ENCODE results near the gene BANF1. TPM values are rescaled to one million over a fixed set of nuclear protein-coding genes. Genes with fewer than 3 reads are reported as not detected.

The BANF1 gene
- total and polyA plus RNA-seq, 2 of the 13 experiments (the other 11 are each of a cell fraction or from before 2014, with no cell fraction given) = 40.5 to 86.5 TPM

GRCh38 chr11:66045177-66045639 is 42.9 kb downstream of the BANF1 start (continued):
- no peak for TF ChIP-seq NRL (CRISPR knock-in tag; IDR thresholded peaks at IDR 0.05; ENCODE audit: borderline replicate concordance)
- no peak for TF ChIP-seq ZNF549 (CRISPR knock-in tag; IDR thresholded peaks at IDR 0.05)
- TF ChIP-seq HNRNPL (IDR thresholded peaks at IDR 0.05; ENCODE audit: low read depth, low read length) = 0 out of 2 replicates have a peak, but pooled peaks have one; percentile 63
- no peak for TF ChIP-seq NCOR1 (IDR thresholded peaks at IDR 0.05; ENCODE audit: borderline replicate concordance, low read length)
- no peak for TF ChIP-seq NPAS2 (CRISPR knock-in tag; IDR thresholded peaks at IDR 0.05; ENCODE audit: borderline replicate concordance)
- no peak for TF ChIP-seq ZNF331 (CRISPR knock-in tag; IDR thresholded peaks at IDR 0.05)
- TF ChIP-seq ZNF776 (CRISPR knock-in tag; IDR thresholded peaks at IDR 0.05) = no peak
- TF ChIP-seq RBM22 (optimal IDR thresholded peaks at IDR 0.05; ENCODE audit: low read length) = no peak
- TF ChIP-seq FOXK2 (IDR thresholded peaks at IDR 0.05) = no peak
- no peak for TF ChIP-seq TARDBP (CRISPR knock-in tag; IDR thresholded peaks at IDR 0.05)
- TF ChIP-seq KAT8 (CRISPR knock-in tag; IDR thresholded peaks at IDR 0.05) = peak; percentile 49; the same call in 1 of the 2 replicates
- TF ChIP-seq AKAP8 (CRISPR knock-in tag; IDR thresholded peaks at IDR 0.05) = no peak

GRCh38 chr11:66046901-66047300 is 44.6 kb downstream of the BANF1 start:
- ChIA-PET CTCF (ENCODE audit: low intra/inter-chr PET ratio, low total read pairs) (no interaction called here), POLR2A (no interaction called here)
- intact Hi-C loops (cut with micrococcal nuclease; ENCODE audit: unreplicated experiment) = no loop called here
- in situ Hi-C loops (cut with HindIII; ENCODE audit: extremely low pct_ligation_motif_present, low pct_unique_long_range_greater_than_20kb) = no loop called here
- H3K9me3 ChIP-seq (ENCODE audit: low read length) = no peaks in the 10 kb centered on the region
- no peak for FAIRE-seq
- 28% methylated on average over 3 of the region's 3 CpGs for WGBS (ENCODE audit: low lambda C conversion rate)
- no peak overlapping the region for H3K9ac ChIP-seq (ENCODE audit: insufficient read depth, low read depth, low read length)
- no peak for DNase-seq (ENCODE audit: low spot score)
- peaks cover 1 to 44% of the 10 kb centered on the region in 2 experiments; a peak in 4 of 5 replicates for H3K27me3 ChIP-seq (ENCODE audit: control insufficient read depth in 1 of 2, insufficient read depth in 2 of 2, low read length in 2 of 2)
- no peaks in the 10 kb centered on the region for H3K79me2 ChIP-seq (ENCODE audit: insufficient read depth, low read length)
- no peak overlapping the region for H2AFZ ChIP-seq (ENCODE audit: low read length)
- H3K4me3 ChIP-seq (replicated peaks in 1 of 3; ENCODE audit: insufficient read depth in 1 of 3, low read depth in 2 of 3, low read length in 3 of 3) = no peak overlapping the region
- ATAC-seq = no peak
- H3K27ac ChIP-seq (ENCODE audit: extremely low read length, insufficient read depth, low read length) = no peak overlapping the region
- peaks cover 32% of the 10 kb centered on the region for H3K4me1 ChIP-seq (ENCODE audit: insufficient read depth, low read length)
- H4K20me1 ChIP-seq (ENCODE audit: insufficient read depth, low read length) = no peaks in the 10 kb centered on the region
- H3K4me2 ChIP-seq (ENCODE audit: low read depth, low read length) = no peak overlapping the region
- no peaks in the 10 kb centered on the region for H3K36me3 ChIP-seq (replicated peaks in 1 of 2; ENCODE audit: control insufficient read depth in 1 of 2, insufficient read depth in 2 of 2, low read length in 2 of 2)
- no TSS peak for BruUV-seq (replicated peaks)
- TF ChIP-seq NR3C1 (CRISPR knock-in tag; IDR thresholded peaks at IDR 0.05) = no peak
- TF ChIP-seq ZNF567 (CRISPR knock-in tag; IDR thresholded peaks at IDR 0.05; ENCODE audit: borderline replicate concordance) = no peak
- no peak for TF ChIP-seq FOSL1 (CRISPR knock-in tag; IDR thresholded peaks at IDR 0.05; ENCODE audit: borderline replicate concordance)
- no peak for TF ChIP-seq HDAC1 (CRISPR knock-in tag; IDR thresholded peaks at IDR 0.05)
- TF ChIP-seq SETDB1 (CRISPR knock-in tag; IDR thresholded peaks at IDR 0.05; ENCODE audit: borderline replicate concordance) = no peak
- no peak for TF ChIP-seq NR2C2 (CRISPR knock-in tag; IDR thresholded peaks at IDR 0.05; ENCODE audit: borderline replicate concordance)
- TF ChIP-seq ZNF382 (CRISPR knock-in tag; IDR thresholded peaks at IDR 0.05; ENCODE audit: borderline replicate concordance) = no peak
- TF ChIP-seq JUNB (CRISPR knock-in tag; IDR thresholded peaks at IDR 0.05; ENCODE audit: borderline replicate concordance) = no peak
- TF ChIP-seq ZNF101 (CRISPR knock-in tag; IDR thresholded peaks at IDR 0.05; ENCODE audit: borderline replicate concordance, low read depth) = no peak
- TF ChIP-seq ZNF143 (CRISPR knock-in tag; IDR thresholded peaks at IDR 0.05) = no peak
- TF ChIP-seq MED13 (CRISPR knock-in tag; IDR thresholded peaks at IDR 0.05) = no peak
- TF ChIP-seq MED8 (CRISPR knock-in tag; IDR thresholded peaks at IDR 0.05; ENCODE audit: insufficient replicate concordance) = no peak
- TF ChIP-seq HOXA9 (CRISPR knock-in tag; IDR thresholded peaks at IDR 0.05; ENCODE audit: borderline replicate concordance) = no peak
- no peak for TF ChIP-seq BCL6 (CRISPR knock-in tag; IDR thresholded peaks at IDR 0.05)
- TF ChIP-seq ZNF430 (CRISPR knock-in tag; IDR thresholded peaks at IDR 0.05) = no peak

All from HepG2 (cell line).